HG02642 (cell line): ENCODE data around the gene TMBIM6.
"Not testable (repeated sequence)": the region's sequence is repeated elsewhere in the genome, so short reads cannot be mapped to it uniquely, and the experiment has no call there.

Experiments
- ATAC-seq: cut with Tn5 transposase; IDR thresholded peaks from one replicate; pipeline ENCODE4 v1.9.1; 2021; ENCODE audit warnings: mild to moderate bottlenecking; ENCODE audit not compliant: unreplicated experiment, poor library complexity

Gene TMBIM6

DNA sequence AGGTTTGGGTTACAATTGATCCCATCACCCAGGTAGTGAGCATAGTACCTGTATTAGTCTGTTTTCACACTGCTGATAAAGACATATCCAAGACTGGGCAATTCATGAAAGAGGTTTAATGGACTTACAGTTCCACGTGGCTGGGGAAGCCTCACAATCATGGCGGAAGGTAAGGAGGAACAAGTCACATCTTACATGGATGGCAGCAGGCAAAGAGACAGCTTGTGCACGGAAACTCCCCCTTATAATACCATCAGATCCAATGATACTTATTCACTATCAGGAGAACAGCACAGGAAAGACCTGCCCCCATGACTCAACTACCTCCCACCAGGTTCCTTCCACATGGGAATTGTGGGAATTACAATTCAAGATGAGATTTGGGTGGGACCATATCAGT lies 20.0 kb upstream of the TMBIM6 start:
- not testable (repeated sequence) for ATAC-seq

GRCh38 chr12:49728446-49728845 lies 12.9 kb upstream of the TMBIM6 start:
- ATAC-seq, result no peak

- no peak for ATAC-seq
These were observed 11.3 kb upstream of the TMBIM6 start for GRCh38 chr12:49730050-49730449.

- ATAC-seq, result no peak
These were observed 10.7 kb upstream of the TMBIM6 start for GRCh38 chr12:49730568-49731101.

DNA sequence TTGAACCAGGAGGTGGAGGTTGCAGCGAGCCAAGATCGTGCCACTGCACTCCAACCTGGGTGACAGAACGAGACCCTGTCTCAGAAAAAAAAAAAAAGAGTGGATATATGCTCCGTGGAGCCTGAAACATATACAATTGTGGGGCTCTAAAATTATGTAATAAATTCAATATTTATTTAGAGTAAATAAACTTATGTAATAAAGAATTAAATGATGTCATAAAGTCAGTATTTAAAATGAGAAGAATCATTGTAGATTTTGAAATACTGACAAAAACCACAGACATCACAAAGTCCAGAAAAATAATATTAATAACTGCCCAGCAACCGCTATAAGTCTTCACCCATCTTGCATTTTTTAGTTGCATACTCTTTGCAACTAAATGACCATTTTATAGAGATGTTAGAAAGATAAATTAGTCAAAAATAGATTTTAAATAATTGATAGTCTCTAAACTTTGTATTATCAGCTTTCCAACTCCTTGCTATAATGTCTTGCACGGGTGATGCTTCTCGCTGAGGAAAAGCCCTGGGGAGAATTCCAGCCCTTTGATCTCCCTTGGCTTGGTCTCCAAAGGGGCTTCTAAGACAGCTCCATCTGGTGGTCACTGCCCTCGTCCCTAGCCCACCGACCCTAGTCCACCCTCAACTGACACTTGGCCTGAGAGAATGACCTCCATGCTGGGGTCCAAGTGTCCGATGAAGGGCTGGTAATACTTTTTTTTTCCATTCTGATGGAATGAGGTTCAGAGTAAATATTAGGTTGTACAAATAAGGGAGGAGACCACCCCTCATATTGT lies 7.9 kb upstream of the TMBIM6 start:
- ATAC-seq, result no peak

DNA sequence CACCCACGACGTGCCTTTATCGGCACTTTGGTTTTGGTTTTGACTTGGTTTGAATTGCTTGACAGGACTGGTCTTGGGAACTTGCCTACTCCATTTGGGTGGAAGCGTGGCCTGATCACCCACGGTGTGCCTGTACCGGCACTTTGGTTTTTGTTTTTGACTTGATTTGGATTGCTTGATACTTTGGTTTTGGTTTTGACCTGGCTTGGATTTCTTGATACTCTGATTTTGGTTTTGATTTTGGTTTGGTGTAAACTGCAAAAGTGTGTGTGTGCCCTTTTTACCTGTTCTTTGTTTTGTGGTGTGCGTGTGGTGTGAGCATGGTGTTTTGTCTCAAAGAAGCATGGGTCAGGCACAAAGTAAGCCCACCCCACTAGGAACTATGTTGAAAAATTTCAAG lies 6.5 kb upstream of the TMBIM6 start:
- ATAC-seq, result not testable (repeated sequence)

GRCh38 chr12:49738721-49739120 lies 2.6 kb upstream of the TMBIM6 start:
- ATAC-seq, result not testable (repeated sequence)

- not testable (repeated sequence) for ATAC-seq
These were observed 1.1 kb upstream of the TMBIM6 start for GRCh38 chr12:49740277-49740676.

GRCh38 chr12:49741882-49742620 lies 694 bp downstream of the TMBIM6 start:
- peak; percentile 57 for ATAC-seq

GRCh38 chr12:49744363-49744885 lies 3.1 kb downstream of the TMBIM6 start:
- ATAC-seq, result no peak

DNA sequence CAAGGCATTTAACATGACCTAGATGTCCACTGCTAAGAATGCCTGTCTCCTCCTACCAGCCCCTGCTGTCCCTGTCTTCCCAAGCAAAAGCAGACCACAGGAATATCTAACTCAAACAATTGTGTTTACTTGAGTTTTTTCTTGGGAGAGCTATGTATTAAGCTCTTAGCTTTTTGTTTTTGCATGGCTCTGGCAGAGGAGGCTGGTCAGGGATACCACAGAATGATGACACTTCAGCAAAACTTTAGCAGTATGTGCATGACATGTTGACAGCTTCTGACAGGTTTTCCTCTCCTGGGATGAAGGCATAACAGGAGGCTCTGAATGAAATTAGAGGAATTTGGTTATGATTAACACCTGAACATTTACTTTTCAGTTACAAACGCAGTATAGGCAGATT lies 6.9 kb downstream of the TMBIM6 start:
- no peak for ATAC-seq

DNA sequence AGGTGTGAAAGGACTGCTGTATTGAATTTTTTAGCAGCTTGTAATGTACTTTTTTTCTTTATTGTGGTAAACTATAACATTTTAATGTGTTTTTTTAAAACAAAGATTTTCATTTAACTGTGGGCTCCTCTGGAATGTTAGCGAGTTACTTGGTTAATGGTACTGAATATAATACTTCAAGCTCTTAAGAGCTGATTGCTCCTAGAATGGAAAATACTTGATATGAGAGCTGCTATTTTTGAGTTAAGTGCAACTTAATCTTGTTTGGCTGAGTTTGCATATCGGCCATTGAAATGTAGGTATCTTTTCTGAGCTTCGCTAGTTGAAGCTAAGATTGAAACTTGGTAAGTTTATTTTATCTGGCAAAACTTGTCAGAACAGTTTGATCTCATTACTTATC lies 7.4 kb downstream of the TMBIM6 start:
- no peak for ATAC-seq

GRCh38 chr12:49750027-49750995 lies 9.0 kb downstream of the TMBIM6 start:
- ATAC-seq, result peak; percentile 41

GRCh38 chr12:49750996-49751393 lies 9.6 kb downstream of the TMBIM6 start:
- ATAC-seq, result no peak

GRCh38 chr12:49761677-49762467 lies 20.5 kb downstream of the TMBIM6 start:
- no peak for ATAC-seq

DNA sequence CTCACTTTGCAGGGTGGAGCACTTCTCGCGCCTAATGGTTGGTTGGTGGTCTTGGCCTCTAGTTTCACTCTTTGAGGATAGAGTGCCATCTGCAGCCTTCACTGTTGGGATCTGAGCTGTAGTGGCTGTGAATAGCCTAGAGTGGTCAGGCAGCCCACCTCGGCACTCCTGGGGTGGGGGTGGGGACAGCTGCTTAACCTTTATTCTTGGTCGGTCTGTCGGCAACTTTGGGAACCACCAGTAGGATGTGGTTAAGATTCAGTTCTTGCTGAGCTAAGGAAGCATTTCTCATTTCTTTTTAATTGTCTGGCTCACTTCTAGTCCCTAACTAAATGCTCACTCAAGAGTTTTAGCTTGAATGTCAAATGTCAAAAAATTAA lies 21.1 kb downstream of the TMBIM6 start:
- no peak for ATAC-seq

GRCh38 chr12:49763006-49763591 lies 21.7 kb downstream of the TMBIM6 start:
- no peak for ATAC-seq

- ATAC-seq, result no peak
These were observed 22.8 kb downstream of the TMBIM6 start for GRCh38 chr12:49764126-49764525.

DNA sequence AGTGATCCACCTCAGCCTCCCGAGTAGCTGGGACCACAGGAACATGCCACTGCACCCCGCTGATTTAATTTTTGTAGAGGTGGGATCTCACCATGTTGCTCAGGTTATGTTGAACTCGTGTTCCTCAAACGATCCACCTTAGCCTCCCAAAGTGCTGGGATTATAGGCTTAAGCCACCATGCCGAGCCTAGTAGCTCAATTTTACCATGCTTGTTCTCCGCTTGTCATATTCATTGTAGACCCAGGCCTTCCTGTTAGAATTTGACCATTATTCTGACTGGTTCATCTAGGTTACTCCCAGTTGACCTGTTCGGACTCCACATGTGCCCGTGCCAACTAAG lies 24.7 kb downstream of the TMBIM6 start:
- ATAC-seq, result no peak
